Measurements from ENCODE around the gene WDCP.
"Not testable (repeated sequence)": the region's sequence is repeated elsewhere in the genome, so short reads cannot be mapped to it uniquely, and the experiment has no call there.

The WDCP gene, protein sequence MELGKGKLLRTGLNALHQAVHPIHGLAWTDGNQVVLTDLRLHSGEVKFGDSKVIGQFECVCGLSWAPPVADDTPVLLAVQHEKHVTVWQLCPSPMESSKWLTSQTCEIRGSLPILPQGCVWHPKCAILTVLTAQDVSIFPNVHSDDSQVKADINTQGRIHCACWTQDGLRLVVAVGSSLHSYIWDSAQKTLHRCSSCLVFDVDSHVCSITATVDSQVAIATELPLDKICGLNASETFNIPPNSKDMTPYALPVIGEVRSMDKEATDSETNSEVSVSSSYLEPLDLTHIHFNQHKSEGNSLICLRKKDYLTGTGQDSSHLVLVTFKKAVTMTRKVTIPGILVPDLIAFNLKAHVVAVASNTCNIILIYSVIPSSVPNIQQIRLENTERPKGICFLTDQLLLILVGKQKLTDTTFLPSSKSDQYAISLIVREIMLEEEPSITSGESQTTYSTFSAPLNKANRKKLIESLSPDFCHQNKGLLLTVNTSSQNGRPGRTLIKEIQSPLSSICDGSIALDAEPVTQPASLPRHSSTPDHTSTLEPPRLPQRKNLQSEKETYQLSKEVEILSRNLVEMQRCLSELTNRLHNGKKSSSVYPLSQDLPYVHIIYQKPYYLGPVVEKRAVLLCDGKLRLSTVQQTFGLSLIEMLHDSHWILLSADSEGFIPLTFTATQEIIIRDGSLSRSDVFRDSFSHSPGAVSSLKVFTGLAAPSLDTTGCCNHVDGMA

GRCh38 chr2:24046930-24047702 is at the start of gene WDCP:
Gene WDCP (minus strand): TSS chr2:24047391. CDS start chr2:24039494, 7,897 bp downstream.
- DNase-seq, result peak; percentile 99

DNA sequence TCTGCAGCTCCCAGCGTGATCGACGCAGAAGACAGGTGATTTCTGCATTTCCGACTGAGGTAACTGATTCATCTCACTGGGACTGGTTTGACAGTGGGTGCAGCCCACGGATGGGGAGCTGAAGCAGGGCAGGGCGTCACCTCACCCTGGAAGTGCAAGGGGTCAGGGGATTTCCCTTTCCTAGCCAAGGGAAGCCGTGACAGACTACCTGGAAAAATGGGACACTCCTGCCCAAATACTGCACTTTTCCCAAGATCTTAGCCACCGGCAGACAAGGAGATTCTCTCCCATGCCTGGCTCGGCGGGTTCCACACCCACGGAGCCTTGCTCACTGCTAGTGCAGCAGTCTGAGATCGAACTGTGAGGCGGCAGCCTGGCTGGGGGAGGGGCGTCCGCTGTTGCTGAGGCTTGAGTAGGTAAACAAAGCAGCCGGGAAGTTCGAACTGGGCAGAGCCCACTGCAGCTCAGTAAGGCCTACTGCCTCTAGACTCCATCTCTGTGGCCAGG is 48.0 kb upstream of the WDCP start:
- DNase-seq, result not testable (repeated sequence)

- not testable (repeated sequence) for DNase-seq
These were observed 46.1 kb upstream of the WDCP start for GRCh38 chr2:24093270-24093669.

GRCh38 chr2:24088821-24089359 is 41.7 kb upstream of the WDCP start:
- no peak for DNase-seq

GRCh38 chr2:24087032-24087431 is 39.8 kb upstream of the WDCP start:
- no peak for DNase-seq

DNA sequence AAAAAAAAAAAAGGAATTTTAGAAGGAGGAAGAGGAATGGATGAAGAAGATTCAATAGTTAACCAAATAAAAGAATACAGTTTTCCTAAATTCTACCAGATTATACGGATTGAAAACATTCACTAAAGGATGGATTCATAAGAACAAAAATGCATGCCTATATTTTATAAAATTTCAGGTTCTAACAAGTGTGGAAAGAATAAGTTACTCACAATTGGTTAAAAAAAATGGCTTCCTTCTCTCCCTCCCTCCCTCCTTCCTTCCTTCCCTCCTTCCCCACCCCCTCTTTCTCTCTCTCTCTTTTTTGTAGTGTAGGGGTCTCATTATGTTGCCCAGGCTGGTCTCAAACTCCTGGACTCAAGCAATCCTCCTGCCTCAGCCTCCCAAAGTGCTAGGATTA is 39.0 kb upstream of the WDCP start:
- DNase-seq, result no peak

GRCh38 chr2:24085200-24085489 is 38.0 kb upstream of the WDCP start:
- DNase-seq, result no peak

DNA sequence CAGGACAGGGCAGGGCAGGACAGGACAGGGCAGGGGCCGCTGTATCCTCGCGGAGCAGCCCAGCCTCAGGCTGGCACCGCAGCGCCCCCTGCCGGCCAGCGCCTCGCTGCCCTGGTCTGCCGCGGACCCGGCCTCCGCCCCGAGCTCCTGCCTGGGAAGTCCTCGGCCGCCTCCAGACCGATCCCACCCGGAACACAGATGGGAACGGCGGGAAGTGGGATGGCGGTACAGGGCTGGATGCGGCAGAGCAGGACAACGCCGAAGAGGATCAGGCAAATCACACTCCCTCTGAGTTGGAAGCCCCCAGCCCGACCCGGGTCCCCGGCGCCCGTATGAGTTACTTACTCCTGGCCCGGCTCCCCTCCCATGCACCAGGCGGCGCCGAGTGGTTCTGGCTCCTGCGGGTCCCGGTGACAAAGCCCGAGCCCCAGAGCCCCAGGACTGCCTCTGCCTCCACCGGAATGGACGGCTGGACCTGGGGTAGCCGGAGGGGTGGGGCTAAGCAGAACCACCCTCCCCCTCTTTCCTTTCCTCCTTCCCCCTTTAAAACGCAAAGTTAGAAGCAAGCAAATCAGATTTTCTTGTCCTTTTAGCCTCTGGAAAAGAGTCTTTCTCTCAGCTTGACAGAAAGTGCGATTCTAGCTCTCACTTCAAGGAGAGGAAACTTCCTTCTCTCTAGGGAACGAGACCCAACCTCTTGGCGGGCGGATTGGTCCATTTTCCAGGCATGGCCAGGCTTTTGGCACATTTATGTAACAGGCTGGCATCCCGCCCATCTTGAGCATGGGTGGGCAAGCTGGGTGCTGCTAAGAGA is 37.4 kb upstream of the WDCP start, which contains the start of gene TP53I3:
TSS of gene TP53I3 (minus strand) at position 449 of the 814 bp plus-strand sequence. CDS start 508 bp downstream, outside the sequence.
- DNase-seq, result peak; percentile 76 to 84

DNA sequence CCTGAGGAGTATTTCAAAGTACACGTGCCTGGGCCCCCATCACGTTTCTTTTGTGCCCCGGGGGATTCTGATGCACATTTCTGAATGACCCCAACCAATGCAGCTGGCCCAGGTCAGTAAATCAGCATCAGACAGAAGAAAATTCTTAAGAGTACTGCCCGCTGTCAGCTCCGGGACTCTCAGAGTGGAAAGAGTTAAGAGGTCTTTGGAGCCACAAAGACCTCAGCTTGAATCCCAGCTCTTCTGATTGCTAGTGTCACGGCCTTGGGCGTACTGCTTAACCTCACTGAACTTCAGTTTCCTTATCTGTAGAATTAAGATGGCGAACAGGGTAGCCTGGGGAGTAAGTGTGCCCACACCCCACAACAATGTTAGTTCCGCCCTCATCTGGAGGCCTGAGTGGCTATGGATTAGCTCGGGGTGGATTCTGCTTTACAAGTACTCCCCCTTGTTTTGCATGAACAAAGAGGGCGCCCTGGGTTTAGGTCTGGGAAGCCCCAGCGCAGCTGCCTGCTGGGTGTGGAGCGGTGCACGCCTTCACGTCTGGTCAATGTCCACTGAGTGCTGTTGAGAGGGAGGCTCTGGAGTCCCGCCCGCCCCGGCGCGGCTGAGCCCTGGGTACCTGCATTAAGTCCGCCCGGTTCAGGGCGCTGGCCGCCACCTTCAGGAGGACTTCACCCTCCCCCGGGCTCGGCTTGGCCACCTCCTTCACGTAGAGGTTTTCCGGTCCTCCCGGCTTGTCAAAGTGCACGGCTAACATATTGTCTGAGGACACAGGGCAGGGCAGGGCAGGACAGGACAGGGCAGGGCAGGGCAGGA is 36.6 kb upstream of the WDCP start:
- DNase-seq, result peak; percentile 84 to 88

DNA sequence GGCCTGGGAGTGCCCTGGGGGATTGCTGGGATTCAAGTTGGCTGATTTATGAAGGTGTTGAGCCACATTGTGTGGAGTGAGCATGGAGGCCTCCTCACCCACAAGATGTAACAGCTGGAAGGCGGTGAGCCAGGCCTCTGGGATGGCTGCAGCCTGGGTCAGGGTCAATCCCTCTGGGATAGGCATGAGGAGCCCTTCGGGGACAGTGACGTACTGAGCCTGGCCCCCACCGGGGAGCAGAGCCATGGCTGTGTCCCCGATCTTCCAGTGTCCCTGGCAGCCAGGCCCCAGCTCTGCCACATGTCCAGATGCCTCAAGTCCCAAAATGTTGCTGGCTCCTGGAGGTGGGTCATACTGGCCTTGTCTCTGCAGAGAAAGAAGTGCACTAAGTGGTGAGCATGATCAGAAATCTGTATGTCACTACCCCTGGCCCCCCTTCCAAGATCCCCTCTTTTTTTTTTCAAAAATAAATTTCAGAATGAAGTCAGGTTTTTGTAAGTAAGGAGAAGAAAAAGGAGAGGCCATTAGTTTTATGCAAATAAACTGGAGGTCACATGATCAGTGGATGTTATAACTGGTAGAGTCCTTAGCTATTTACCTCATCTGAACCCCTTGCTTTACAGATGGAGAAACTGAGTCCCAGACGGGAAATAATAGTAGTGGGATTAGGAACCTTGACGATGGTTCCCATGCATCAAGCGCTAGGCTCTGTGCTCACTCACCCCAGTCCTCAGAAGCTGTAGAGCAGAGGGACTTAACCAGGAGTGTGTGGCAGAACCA is 35.8 kb upstream of the WDCP start:
- no peak for DNase-seq

DNA sequence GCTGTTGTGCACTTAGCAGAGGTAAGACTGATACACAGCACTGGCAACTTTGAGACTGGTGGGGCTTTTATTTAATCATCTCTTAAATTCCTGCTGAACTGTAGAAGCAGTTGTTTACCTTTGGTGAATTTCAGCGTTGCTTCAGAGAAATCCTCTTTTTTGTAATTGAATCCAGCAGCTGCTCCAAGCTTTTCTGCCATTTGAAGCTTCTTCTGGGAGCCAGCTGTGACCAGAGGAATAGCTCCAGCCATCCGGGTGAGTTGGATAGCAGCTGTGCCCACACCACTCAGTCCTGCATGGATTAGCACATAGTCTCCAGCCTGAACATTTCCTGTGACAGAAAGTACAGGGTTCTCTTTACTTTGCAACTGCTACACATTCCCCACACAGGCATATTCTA is 33.5 kb upstream of the WDCP start:
- DNase-seq, result no peak

DNA sequence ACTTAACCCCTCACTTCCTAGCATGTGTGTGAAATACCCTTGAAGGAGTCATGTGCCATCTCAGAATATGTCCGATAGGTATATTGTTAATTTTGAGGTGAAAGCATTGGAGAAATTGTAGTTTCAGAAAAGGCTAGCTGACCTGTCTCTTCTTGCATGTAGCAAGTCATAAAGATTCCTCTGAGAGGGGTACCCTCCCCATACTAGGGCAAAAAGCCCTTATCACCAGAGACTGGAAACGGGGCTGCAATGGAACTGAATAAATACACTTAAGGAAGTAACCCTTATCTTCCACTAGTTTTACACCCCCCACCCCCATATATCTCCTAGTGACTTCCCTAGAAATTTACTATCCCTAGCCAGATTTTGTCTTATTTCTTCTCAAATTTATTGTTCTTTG is 30.7 kb upstream of the WDCP start:
- no peak for DNase-seq

GRCh38 chr2:24077535-24077877 is 30.3 kb upstream of the WDCP start:
- no peak for DNase-seq

- DNase-seq, result peak; percentile 42 to 46
These were observed 29.8 kb upstream of the WDCP start for GRCh38 chr2:24076849-24077534.

- DNase-seq, result peak; percentile 96 to 97
These were observed 29.0 kb upstream of the WDCP start, which contains the start of gene SF3B6 for GRCh38 chr2:24075915-24076848. Gene SF3B6 (minus strand): TSS chr2:24076326. CDS start chr2:24076229, 97 bp downstream.

- no peak for DNase-seq
These were observed 28.1 kb upstream of the WDCP start for GRCh38 chr2:24075259-24075658.

DNA sequence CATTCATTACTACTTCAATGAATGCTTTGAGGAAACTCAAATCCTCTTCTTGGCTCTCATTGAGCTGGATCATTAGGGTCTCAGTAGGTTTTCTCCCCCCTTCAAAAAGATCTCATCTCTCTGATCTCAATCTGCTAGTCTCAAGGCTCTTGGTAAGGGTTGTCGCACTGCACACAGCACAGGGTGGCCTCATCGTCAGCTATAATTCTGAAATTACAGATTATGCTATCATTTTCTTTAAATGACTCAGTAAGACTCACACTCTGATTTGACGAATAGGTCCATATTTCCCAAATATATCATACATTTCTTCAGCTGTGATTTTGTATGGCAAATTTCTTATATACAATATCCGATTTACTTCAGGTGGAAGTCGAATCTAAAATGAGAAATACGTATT is 26.6 kb upstream of the WDCP start:
- no peak for DNase-seq

DNA sequence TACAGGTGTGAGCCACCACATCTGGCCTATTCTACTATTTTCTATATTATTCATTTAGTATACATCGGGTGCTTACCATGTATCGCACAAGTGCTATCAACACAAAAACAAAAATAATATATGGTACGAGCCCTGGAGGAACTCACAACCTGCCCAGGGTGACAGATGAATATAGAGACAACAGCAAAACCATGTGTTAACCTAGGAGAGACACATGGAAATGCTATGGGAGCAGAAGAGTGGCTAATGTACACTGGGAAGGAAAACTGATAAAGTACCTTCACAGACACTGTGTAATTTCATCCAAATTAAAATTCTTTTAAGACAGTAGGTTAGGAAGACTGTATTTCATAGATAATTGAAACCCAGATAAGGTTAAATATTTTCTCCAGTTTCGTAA is 25.1 kb upstream of the WDCP start:
- no peak for DNase-seq

- no peak for DNase-seq
These were observed 18.1 kb upstream of the WDCP start for GRCh38 chr2:24065341-24065740.

Data from AML-193 (cell line).